ENCODE data around the gene RPS6KA2. TPM values are rescaled to one million over a fixed set of nuclear protein-coding genes. Genes with fewer than 3 reads are reported as not detected.

RPS6KA2 gene
- polyA plus RNA-seq, 12 donors = 19.6 to 30.3 (median 25.5) TPM; not detected in 1

- DNase-seq = no peak
Measured at GRCh38 chr6:166505133-166505905, 121.7 kb downstream of the RPS6KA2 start.

- DNase-seq = no peak
Measured at GRCh38 chr6:166504100-166504499, 123.0 kb downstream of the RPS6KA2 start.

GRCh38 chr6:166503167-166503744, 123.8 kb downstream of the RPS6KA2 start:
- no peak for DNase-seq

- no peak for DNase-seq
Measured at GRCh38 chr6:166502453-166502852, 124.6 kb downstream of the RPS6KA2 start.

- DNase-seq = no peak
Measured at GRCh38 chr6:166501246-166501645, 125.8 kb downstream of the RPS6KA2 start.

GRCh38 chr6:166500246-166500645, 126.8 kb downstream of the RPS6KA2 start:
- DNase-seq = no peak

- no peak for DNase-seq
Measured at GRCh38 chr6:166499350-166500163, 127.5 kb downstream of the RPS6KA2 start.

- no peak for DNase-seq
Measured at GRCh38 chr6:166498661-166499349, 128.2 kb downstream of the RPS6KA2 start.

GRCh38 chr6:166498228-166498627, 128.8 kb downstream of the RPS6KA2 start:
- no peak for DNase-seq

GRCh38 chr6:166497087-166497899, 129.8 kb downstream of the RPS6KA2 start:
- DNase-seq = no peak

GRCh38 chr6:166496460-166496859, 130.6 kb downstream of the RPS6KA2 start:
- DNase-seq = no peak

GRCh38 chr6:166495487-166496314, 131.3 kb downstream of the RPS6KA2 start:
- no peak for DNase-seq

- DNase-seq = no peak
Measured at GRCh38 chr6:166494757-166495486, 132.1 kb downstream of the RPS6KA2 start.

GRCh38 chr6:166494101-166494441, 133.0 kb downstream of the RPS6KA2 start:
- DNase-seq = no peak

GRCh38 chr6:166493427-166494100, 133.5 kb downstream of the RPS6KA2 start:
- no peak for DNase-seq

GRCh38 chr6:166492092-166492741, 134.8 kb downstream of the RPS6KA2 start:
- DNase-seq = no peak

GRCh38 chr6:166490671-166491500, 136.2 kb downstream of the RPS6KA2 start:
- no peak for DNase-seq
